OCI-LY7 (cell line): ENCODE measurements around the gene BAZ1A. TPM values are rescaled to one million over a fixed set of nuclear protein-coding genes. Genes with fewer than 3 reads are reported as not detected.

Experiments used
- BruUV-seq: library from RNA; stranded (reverse); fragments of 400-500 nt; replicated peaks from 2 replicates; lab custom pipeline; 2021; lab: Mats Ljungman, UMichigan
- CTCF ChIA-PET: fragments of 300-600 bp; sonication (Branson Sonifier 250); formaldehyde crosslinking; loops from one replicate; lab custom pipeline; 2022; ENCODE audit warnings: antibody characterized with exemption; ENCODE audit not compliant: unreplicated experiment; lab: Charles Lee
- POLR2A ChIA-PET: fragments of 300-600 bp; sonication (Branson Sonifier 250); formaldehyde crosslinking; loops from one replicate; lab custom pipeline; 2022; ENCODE audit warnings: antibody characterized with exemption; lab: Charles Lee
- DNase-seq: peaks from one replicate; pipeline ENCODE4 v3.0.0-alpha.2; 2015; ENCODE audit warnings: low spot score
- H2AFZ ChIP-seq: fragments of 200-600 bp; sonication (generic), shearing (Covaris generic); 2 replicates; pipeline ENCODE4 v1.6.1; 2014; ENCODE audit warnings: mild to moderate bottlenecking, antibody characterized with exemption, low read length, moderate library complexity
- H3K27ac ChIP-seq: fragments of 200-600 bp; sonication (generic); 2 replicates; pipeline ENCODE4 v1.5.1; 2014; ENCODE audit warnings: mixed run types, low read depth, mild to moderate bottlenecking, moderate library complexity, low read length, inconsistent platforms; ENCODE audit not compliant: poor library complexity, severe bottlenecking
- H3K36me3 ChIP-seq: fragments of 200-600 bp; sonication (generic); 2 replicates; pipeline ENCODE4 v1.6.1; 2014; ENCODE audit warnings: mild to moderate bottlenecking, antibody characterized with exemption, low read length, moderate library complexity, mixed read lengths; ENCODE audit not compliant: insufficient read depth
- H3K4me1 ChIP-seq: fragments of 200-600 bp; sonication (generic); 2 replicates; pipeline ENCODE4 v1.5.1; 2014; ENCODE audit warnings: mild to moderate bottlenecking, low read length; ENCODE audit not compliant: insufficient read depth, poor library complexity, severe bottlenecking
- H3K4me2 ChIP-seq: fragments of 200-600 bp; sonication (generic); 2 replicates; pipeline ENCODE4 v1.6.1; 2014; ENCODE audit warnings: mild to moderate bottlenecking, low read length
- H3K4me3 ChIP-seq: fragments of 200-600 bp; sonication (generic); 2 replicates; pipeline ENCODE4 v1.5.1; 2014; ENCODE audit warnings: mild to moderate bottlenecking, low read depth, low read length; ENCODE audit not compliant: poor library complexity, severe bottlenecking
- H3K79me2 ChIP-seq: fragments of 200-600 bp; sonication (generic); 2 replicates; pipeline ENCODE4 v1.6.1; 2016; ENCODE audit warnings: low read depth, mild to moderate bottlenecking, low read length, moderate library complexity, mixed read lengths; ENCODE audit not compliant: insufficient read depth
- H3K9me2 ChIP-seq: fragments of 200-600 bp; sonication (generic); 2 replicates; pipeline ENCODE4 v1.6.1; 2016; ENCODE audit warnings: mild to moderate bottlenecking, low read length, mixed read lengths; ENCODE audit not compliant: insufficient read depth
- H3K9me3 ChIP-seq: fragments of 200-600 bp; sonication (generic); 2 replicates; pipeline ENCODE4 v1.6.1; 2014; ENCODE audit warnings: mild to moderate bottlenecking, mixed run types, low read length, mixed read lengths
- H4K20me1 ChIP-seq: fragments of 200-600 bp; sonication (generic); 2 replicates; pipeline ENCODE4 v1.6.1; 2014; ENCODE audit warnings: mild to moderate bottlenecking, antibody characterized with exemption, low read length, moderate library complexity, mixed read lengths; ENCODE audit not compliant: insufficient read depth
- EZH2phosphoT487 ChIP-seq: fragments of 200-600 bp; sonication (generic); IDR thresholded peaks from 2 replicates; pipeline ENCODE4 v1.6.1; 2018; ENCODE audit warnings: low read depth, borderline replicate concordance, mild to moderate bottlenecking, mixed run types, antibody characterized with exemption, low read length, moderate library complexity, mixed read lengths
- intact Hi-C: fragments of 100-400 bp; cut with micrococcal nuclease; formaldehyde crosslinking; loops from one replicate; pipeline ENCODE4 v1.10.0; 2022; ENCODE audit not compliant: unreplicated experiment
- total RNA-seq, 2 experiments: library from RNA; depleted of rRNA in 1 of 2; stranded (reverse); fragments of >200 nt in 1 of 2; shearing (Covaris generic) in 1 of 2; gene quantifications; 2 replicates each; pipeline ENCODE4 v1.2.3, GENCODE V29; 2014 to 2022
- TF ChIP-seq, protein P1 (sequence below): fragments of 200-600 bp; sonication (generic); conservative IDR thresholded peaks from 2 replicates; pipeline ENCODE4 v1.5.1; 2014; ENCODE audit warnings: mild to moderate bottlenecking, antibody characterized with exemption, low read length, moderate library complexity, mixed read lengths

BAZ1A gene
- total RNA-seq, 2 experiments from 2014 or later = 42.2 to 58.6 TPM

GRCh38 chr14:34873589-34874385, 1.4 kb downstream of the BAZ1A start:
- Histone ChIP-seq H2AFZ (peak overlapping the region; percentile 73), H3K4me2 (peak overlapping the region; percentile 99), H3K4me1 (peaks cover 22% of the 10 kb centered on the region), H3K9me2 (no peaks in the 10 kb centered on the region), H3K36me3 (peaks cover 41% of the 10 kb centered on the region), H4K20me1 (peaks cover 16% of the 10 kb centered on the region; the same call in 1 of the 2 replicates), H3K79me2 (peaks cover 61% of the 10 kb centered on the region), H3K27ac (peak overlapping the region; percentile 95), H3K4me3 (peak overlapping the region; percentile 99), H3K9me3 (no peaks in the 10 kb centered on the region)
- ChIA-PET POLR2A (interaction anchor here (1.0 to 1.2 kb wide), 4 partner anchors 11 to 156 kb away, joined by 3 read pairs; no protein-coding TSS in a partner anchor), CTCF (no interaction called here)
- intact Hi-C loops = loop anchor here (1.0 to 10.0 kb wide), 7 partner anchors 109 to 534 kb away; partner anchors contain the start of genes CFL2, FAM177A1, PPP2R3C and SRP54
- DNase-seq = peak; percentile 90
- no TSS peak for BruUV-seq
- TF ChIP-seq, protein P1, sequence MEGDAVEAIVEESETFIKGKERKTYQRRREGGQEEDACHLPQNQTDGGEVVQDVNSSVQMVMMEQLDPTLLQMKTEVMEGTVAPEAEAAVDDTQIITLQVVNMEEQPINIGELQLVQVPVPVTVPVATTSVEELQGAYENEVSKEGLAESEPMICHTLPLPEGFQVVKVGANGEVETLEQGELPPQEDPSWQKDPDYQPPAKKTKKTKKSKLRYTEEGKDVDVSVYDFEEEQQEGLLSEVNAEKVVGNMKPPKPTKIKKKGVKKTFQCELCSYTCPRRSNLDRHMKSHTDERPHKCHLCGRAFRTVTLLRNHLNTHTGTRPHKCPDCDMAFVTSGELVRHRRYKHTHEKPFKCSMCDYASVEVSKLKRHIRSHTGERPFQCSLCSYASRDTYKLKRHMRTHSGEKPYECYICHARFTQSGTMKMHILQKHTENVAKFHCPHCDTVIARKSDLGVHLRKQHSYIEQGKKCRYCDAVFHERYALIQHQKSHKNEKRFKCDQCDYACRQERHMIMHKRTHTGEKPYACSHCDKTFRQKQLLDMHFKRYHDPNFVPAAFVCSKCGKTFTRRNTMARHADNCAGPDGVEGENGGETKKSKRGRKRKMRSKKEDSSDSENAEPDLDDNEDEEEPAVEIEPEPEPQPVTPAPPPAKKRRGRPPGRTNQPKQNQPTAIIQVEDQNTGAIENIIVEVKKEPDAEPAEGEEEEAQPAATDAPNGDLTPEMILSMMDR = no peak
- TF ChIP-seq EZH2phosphoT487 = no peak

DNA sequence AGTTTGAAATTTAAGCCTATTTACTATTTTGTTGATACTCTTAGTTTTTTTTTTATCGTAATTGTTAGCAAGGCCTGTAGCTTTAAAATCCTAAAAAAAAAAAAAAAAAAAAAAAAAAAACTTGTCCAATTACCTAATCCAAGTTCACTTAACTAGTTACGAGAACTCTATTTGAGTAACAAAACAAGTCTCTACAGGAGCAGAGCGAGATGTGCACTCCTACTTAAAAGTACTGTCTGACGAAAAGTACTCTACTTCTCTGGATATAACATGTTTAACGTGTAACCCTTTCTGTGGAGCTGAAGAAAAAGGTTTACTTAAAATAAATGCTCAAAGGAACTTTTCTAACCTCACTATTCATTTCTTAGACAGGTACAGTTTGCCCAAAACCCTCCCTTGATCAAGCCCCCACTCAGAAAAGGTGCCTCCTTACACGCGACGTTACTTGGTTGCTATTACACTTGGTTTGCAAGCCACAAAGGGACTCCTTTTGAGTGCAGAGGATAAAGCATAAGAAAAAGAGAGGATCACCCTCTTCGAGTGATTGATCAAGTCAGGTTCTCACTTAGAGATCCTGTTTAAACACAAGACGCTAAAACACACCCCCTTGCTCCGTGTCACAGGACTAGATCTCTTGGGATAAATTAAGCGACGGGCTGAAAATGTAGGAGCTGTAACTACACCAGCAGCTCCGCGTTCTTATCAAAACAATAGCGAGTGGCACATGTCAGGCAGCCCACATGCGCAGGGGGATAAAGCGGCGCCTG, 2.2 kb downstream of the BAZ1A start:
- peak; percentile 23 for DNase-seq
- Histone ChIP-seq H3K9me2 (no peaks in the 10 kb centered on the region), H2AFZ (peak overlapping the region; percentile 73; the same call in 1 of the 2 replicates)

More for the DNA sequence above, 2.2 kb downstream of the BAZ1A start:
- Histone ChIP-seq H3K4me3 (peak overlapping the region; percentile 99), H3K4me2 (peak overlapping the region; percentile 99), H3K36me3 (peaks cover 48% of the 10 kb centered on the region), H3K27ac (peak overlapping the region; percentile 95), H4K20me1 (peaks cover 18% of the 10 kb centered on the region; the same call in 1 of the 2 replicates), H3K9me3 (no peaks in the 10 kb centered on the region), H3K4me1 (peaks cover 24% of the 10 kb centered on the region), H3K79me2 (peaks cover 69% of the 10 kb centered on the region)
- intact Hi-C loops = loop anchor here (1.0 to 10.0 kb wide), 6 partner anchors 109 to 534 kb away; partner anchors contain the start of genes CFL2, FAM177A1 and SRP54
- POLR2A ChIA-PET = interaction anchor here (0.6 to 1.2 kb wide), 10 partner anchors 11 to 733 kb away, joined by 3 to 6 read pairs (median 3); no protein-coding TSS in a partner anchor
- TF ChIP-seq, protein P1 = no peak
- no peak for TF ChIP-seq EZH2phosphoT487
- BruUV-seq = no TSS peak
- CTCF ChIA-PET = no interaction called here
